ENCODE measurements around the gene WFDC12. TPM values are rescaled to one million over a fixed set of nuclear protein-coding genes. Genes with fewer than 3 reads are reported as not detected.

Gene WFDC12
- total RNA-seq, 1 donor from 2014 or later, result not detected

DNA sequence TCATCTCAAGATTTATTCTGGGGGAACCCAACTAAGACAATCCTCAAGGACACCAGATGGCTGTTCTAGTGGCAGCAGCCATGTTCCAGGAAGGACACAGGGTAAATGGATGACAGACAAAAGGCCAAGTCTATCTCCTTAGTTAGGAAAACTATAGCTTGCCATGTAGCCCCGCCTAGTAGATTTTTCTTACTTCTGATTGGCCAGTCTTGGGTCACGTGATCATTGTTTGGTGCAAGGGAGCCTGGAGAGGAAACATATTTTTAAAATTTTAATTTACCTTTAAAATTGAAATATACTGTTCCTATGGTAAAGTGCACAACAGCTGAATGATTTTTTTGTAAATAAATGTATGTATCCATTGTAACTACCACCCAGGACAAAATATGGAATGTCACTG is 18.9 kb downstream of the WFDC12 start:
- Mint-ChIP-seq H3K4me1 (peaks cover 4% of the 10 kb centered on the region), H3K27ac (no peak overlapping the region)
- no peak overlapping the region for H3K9ac ChIP-seq

DNA sequence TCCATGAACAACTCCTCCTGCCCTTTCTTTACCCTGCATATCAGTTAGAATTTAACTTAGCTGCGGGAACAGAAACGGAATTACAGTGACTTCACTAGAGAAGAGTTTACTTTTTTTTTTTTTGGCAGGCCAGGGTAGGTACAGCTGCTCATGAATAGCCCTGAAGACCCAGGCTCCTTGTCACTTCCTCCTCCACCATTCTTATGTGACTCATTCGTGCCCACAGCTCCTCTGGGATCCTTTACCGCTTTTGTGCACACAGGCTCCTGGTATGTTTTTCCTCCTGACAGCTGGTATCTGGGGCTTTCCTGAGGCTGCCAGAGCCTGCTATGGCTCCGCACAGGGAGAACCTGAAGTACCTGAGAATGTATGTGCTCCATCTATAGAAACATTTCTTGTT is 19.5 kb downstream of the WFDC12 start:
- no peaks in the 10 kb centered on the region for H3K4me1 ChIP-seq
- H3K4me2 ChIP-seq, result no peak overlapping the region
- no peak overlapping the region for H2AFZ ChIP-seq (replicated peaks)
- H3F3A ChIP-seq (ENCODE audit: low read depth), result no peaks in the 10 kb centered on the region
- peaks cover 21% of the 10 kb centered on the region for H3K27me3 ChIP-seq
- TF ChIP-seq EZH2phosphoT487 (IDR thresholded peaks at IDR 0.05) (no peak), EZH2 (IDR thresholded peaks at IDR 0.05) (no peak)
- TF ChIP-seq, protein P1, sequence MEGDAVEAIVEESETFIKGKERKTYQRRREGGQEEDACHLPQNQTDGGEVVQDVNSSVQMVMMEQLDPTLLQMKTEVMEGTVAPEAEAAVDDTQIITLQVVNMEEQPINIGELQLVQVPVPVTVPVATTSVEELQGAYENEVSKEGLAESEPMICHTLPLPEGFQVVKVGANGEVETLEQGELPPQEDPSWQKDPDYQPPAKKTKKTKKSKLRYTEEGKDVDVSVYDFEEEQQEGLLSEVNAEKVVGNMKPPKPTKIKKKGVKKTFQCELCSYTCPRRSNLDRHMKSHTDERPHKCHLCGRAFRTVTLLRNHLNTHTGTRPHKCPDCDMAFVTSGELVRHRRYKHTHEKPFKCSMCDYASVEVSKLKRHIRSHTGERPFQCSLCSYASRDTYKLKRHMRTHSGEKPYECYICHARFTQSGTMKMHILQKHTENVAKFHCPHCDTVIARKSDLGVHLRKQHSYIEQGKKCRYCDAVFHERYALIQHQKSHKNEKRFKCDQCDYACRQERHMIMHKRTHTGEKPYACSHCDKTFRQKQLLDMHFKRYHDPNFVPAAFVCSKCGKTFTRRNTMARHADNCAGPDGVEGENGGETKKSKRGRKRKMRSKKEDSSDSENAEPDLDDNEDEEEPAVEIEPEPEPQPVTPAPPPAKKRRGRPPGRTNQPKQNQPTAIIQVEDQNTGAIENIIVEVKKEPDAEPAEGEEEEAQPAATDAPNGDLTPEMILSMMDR (IDR thresholded peaks at IDR 0.05), result no peak
- Mint-ChIP-seq H3K9me3 (no peaks in the 10 kb centered on the region), H3K27ac (no peak overlapping the region), H3K4me3 (no peak overlapping the region), H3K36me3 (no peaks in the 10 kb centered on the region), H3K4me1 (peaks cover 4% of the 10 kb centered on the region), H3K27me3 (ENCODE audit: insufficient read depth, low read depth) (peaks cover 14% of the 10 kb centered on the region)
- no peak overlapping the region for H3K9ac ChIP-seq
- no peaks in the 10 kb centered on the region for H3K79me2 ChIP-seq (ENCODE audit: low read depth)
- no peaks in the 10 kb centered on the region for H4K20me1 ChIP-seq (ENCODE audit: low read depth)
- no peak overlapping the region for H3K27ac ChIP-seq
- H3K9me3 ChIP-seq (ENCODE audit: low read depth), result no peaks in the 10 kb centered on the region
- H3K4me3 ChIP-seq, result no peak overlapping the region
- no peak for DNase-seq (ENCODE audit: low spot score)
- H3K36me3 ChIP-seq, result no peaks in the 10 kb centered on the region

More for the DNA sequence above, 18.9 kb downstream of the WFDC12 start:
- Histone ChIP-seq H3F3A (ENCODE audit: low read depth) (no peaks in the 10 kb centered on the region), H2AFZ (replicated peaks) (no peak overlapping the region), H3K4me1 (no peaks in the 10 kb centered on the region), H3K9me3 (ENCODE audit: low read depth) (no peaks in the 10 kb centered on the region), H3K79me2 (ENCODE audit: low read depth) (no peaks in the 10 kb centered on the region), H4K20me1 (ENCODE audit: low read depth) (no peaks in the 10 kb centered on the region), H3K4me2 (no peak overlapping the region), H3K36me3 (no peaks in the 10 kb centered on the region), H3K27me3 (peaks cover 16% of the 10 kb centered on the region), H3K4me3 (no peak overlapping the region), H3K27ac (no peak overlapping the region)
- Mint-ChIP-seq H3K27me3 (ENCODE audit: insufficient read depth, low read depth) (peaks cover 9% of the 10 kb centered on the region), H3K36me3 (no peaks in the 10 kb centered on the region), H3K9me3 (no peaks in the 10 kb centered on the region), H3K4me3 (no peak overlapping the region)
- no peak for DNase-seq (ENCODE audit: low spot score)
- no peak for TF ChIP-seq EZH2 (IDR thresholded peaks at IDR 0.05)
- TF ChIP-seq, protein P1 (IDR thresholded peaks at IDR 0.05), result no peak
- no peak for TF ChIP-seq EZH2phosphoT487 (IDR thresholded peaks at IDR 0.05)

DNA sequence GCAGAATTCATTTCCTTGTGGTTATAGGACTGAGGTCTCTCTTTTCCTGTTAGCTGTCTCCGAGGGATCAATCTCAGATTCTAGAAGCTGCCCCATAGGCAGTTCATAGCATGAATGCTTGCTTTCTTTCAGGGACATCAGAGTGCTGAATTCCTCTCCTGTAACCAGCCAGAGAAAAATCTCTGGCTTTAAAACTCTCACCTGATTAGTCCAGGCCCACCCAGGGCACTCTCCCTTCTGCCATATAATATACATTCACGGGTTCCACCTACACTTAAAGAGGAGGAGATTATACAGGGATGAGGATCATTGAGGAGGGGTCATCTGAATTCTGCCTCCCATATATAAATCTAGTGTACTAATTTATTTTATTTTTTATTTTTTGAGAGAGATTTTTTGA is 21.2 kb downstream of the WFDC12 start:
- TF ChIP-seq, protein P1 (IDR thresholded peaks at IDR 0.05), result no peak
- no peak for TF ChIP-seq EZH2phosphoT487 (IDR thresholded peaks at IDR 0.05)
- TF ChIP-seq EZH2 (IDR thresholded peaks at IDR 0.05), result no peak
- no peaks in the 10 kb centered on the region for H3K36me3 Mint-ChIP-seq
- Histone ChIP-seq H3K27ac (no peak overlapping the region), H3K4me1 (no peaks in the 10 kb centered on the region), H3F3A (ENCODE audit: low read depth) (no peaks in the 10 kb centered on the region), H2AFZ (replicated peaks) (no peak overlapping the region), H3K9ac (no peak overlapping the region), H3K4me3 (no peak overlapping the region), H3K79me2 (ENCODE audit: low read depth) (no peaks in the 10 kb centered on the region), H4K20me1 (ENCODE audit: low read depth) (no peaks in the 10 kb centered on the region), H3K4me2 (no peak overlapping the region), H3K9me3 (ENCODE audit: low read depth) (no peaks in the 10 kb centered on the region), H3K36me3 (no peaks in the 10 kb centered on the region), H3K27me3 (peaks cover 38% of the 10 kb centered on the region)
- H3K27ac Mint-ChIP-seq, result no peak overlapping the region
- no peaks in the 10 kb centered on the region for H3K9me3 Mint-ChIP-seq
- no peak for DNase-seq (ENCODE audit: low spot score)
- H3K4me3 Mint-ChIP-seq, result no peak overlapping the region
- H3K4me1 Mint-ChIP-seq, result peaks cover 4% of the 10 kb centered on the region
- H3K27me3 Mint-ChIP-seq (ENCODE audit: insufficient read depth, low read depth), result peaks cover 25% of the 10 kb centered on the region

All from neural progenitor cell (in vitro differentiated cells).